Astrocyte (in vitro differentiated cells and primary cell): Measurements from ENCODE around the gene TSPAN19. TPM values are rescaled to one million over a fixed set of nuclear protein-coding genes. Genes with fewer than 3 reads are reported as not detected.

Experiments used
- DNase-seq: peaks from one replicate; pipeline ENCODE4 v3.0.0-alpha.2; 2010; ENCODE audit warnings: low read depth
- FAIRE-seq: peaks from 2 replicates; lab custom pipeline; 2011; peaks lifted over from hg19 to GRCh38; lab: Jason Lieb, UNC
- H2AFZ ChIP-seq: 2 replicates; pipeline ENCODE4 v1.6.0; 2012; ENCODE audit warnings: low read depth, low read length, inconsistent platforms
- H3K27ac ChIP-seq: 2 replicates; pipeline ENCODE4 v1.5.1; 2011; ENCODE audit warnings: low read depth, low read length, inconsistent platforms
- H3K27me3 ChIP-seq: 2 replicates; pipeline ENCODE4 v1.6.0; 2011; ENCODE audit warnings: low read length, inconsistent platforms; ENCODE audit not compliant: insufficient read depth
- H3K36me3 ChIP-seq: 2 replicates; pipeline ENCODE4 v1.5.1; 2011; ENCODE audit warnings: low read length, inconsistent platforms; ENCODE audit not compliant: insufficient read depth
- H3K4me1 ChIP-seq: 2 replicates; pipeline ENCODE4 v1.5.1; 2011; ENCODE audit warnings: low read length, inconsistent platforms; ENCODE audit not compliant: insufficient read depth
- H3K4me2 ChIP-seq: 2 replicates; pipeline ENCODE4 v1.6.0; 2012; ENCODE audit warnings: low read length, inconsistent platforms
- H3K4me3 ChIP-seq: 2 replicates; pipeline ENCODE4 v1.5.1; 2011; ENCODE audit warnings: low read depth, mild to moderate bottlenecking, low read length, inconsistent platforms; ENCODE audit not compliant: insufficient read depth
- H3K79me2 ChIP-seq: 2 replicates; pipeline ENCODE4 v1.6.0; 2012; ENCODE audit warnings: mild to moderate bottlenecking, low read length, inconsistent platforms; ENCODE audit not compliant: insufficient read depth
- H3K9ac ChIP-seq: 2 replicates; pipeline ENCODE4 v1.6.0; 2012; ENCODE audit warnings: mild to moderate bottlenecking, low read length, inconsistent platforms
- H3K9me3 ChIP-seq: 2 replicates; pipeline ENCODE4 v1.5.1; 2012; ENCODE audit warnings: low read depth, mild to moderate bottlenecking, low read length, inconsistent platforms; ENCODE audit not compliant: insufficient read depth
- H4K20me1 ChIP-seq: 2 replicates; pipeline ENCODE4 v1.6.0; 2012; ENCODE audit warnings: low read length, inconsistent platforms; ENCODE audit not compliant: insufficient read depth
- H3K27ac Mint-ChIP-seq: one replicate; pipeline ENCODE4 v1.8.0; 2021; ENCODE audit warnings: mild to moderate bottlenecking, mixed read lengths; ENCODE audit not compliant: unreplicated experiment
- H3K27me3 Mint-ChIP-seq: one replicate; pipeline ENCODE4 v1.8.0; 2021; ENCODE audit warnings: low read depth, mixed read lengths; ENCODE audit not compliant: unreplicated experiment
- H3K36me3 Mint-ChIP-seq: one replicate; pipeline ENCODE4 v1.8.0; 2021; ENCODE audit warnings: low read depth, mixed read lengths; ENCODE audit not compliant: unreplicated experiment
- H3K4me1 Mint-ChIP-seq: one replicate; pipeline ENCODE4 v1.8.0; 2021; ENCODE audit warnings: low read depth, mixed read lengths; ENCODE audit not compliant: unreplicated experiment
- H3K4me3 Mint-ChIP-seq: one replicate; pipeline ENCODE4 v1.8.0; 2021; ENCODE audit warnings: mild to moderate bottlenecking, moderate library complexity, mixed read lengths; ENCODE audit not compliant: unreplicated experiment
- H3K9me3 Mint-ChIP-seq: one replicate; pipeline ENCODE4 v1.8.0; 2021; ENCODE audit warnings: mild to moderate bottlenecking, mixed read lengths; ENCODE audit not compliant: unreplicated experiment
- CTCF ChIP-seq: IDR thresholded peaks from 2 replicates; pipeline ENCODE4 v1.5.1; 2011; ENCODE audit warnings: low read depth, mild to moderate bottlenecking, inconsistent platforms, low read length, moderate library complexity; ENCODE audit not compliant: insufficient read depth
- EZH2 ChIP-seq: IDR thresholded peaks from 2 replicates; pipeline ENCODE4 v1.6.1; 2012; ENCODE audit warnings: mild to moderate bottlenecking, low read length, inconsistent platforms; ENCODE audit not compliant: insufficient read depth
- total RNA-seq: library from RNA; stranded (reverse); gene quantifications from 2 replicates; pipeline ENCODE4 v1.2.1, GENCODE V29; 2021

Gene TSPAN19
- total RNA-seq, 1 donor from 2014 or later, result not detected

- no peak overlapping the region for H3K27ac Mint-ChIP-seq
- no peak overlapping the region for H3K9ac ChIP-seq
- peaks cover 6% of the 10 kb centered on the region for H3K27me3 ChIP-seq
- no peaks in the 10 kb centered on the region for H3K9me3 ChIP-seq
- H4K20me1 ChIP-seq, result no peaks in the 10 kb centered on the region
- H3K4me1 Mint-ChIP-seq, result no peaks in the 10 kb centered on the region
- H3K4me1 ChIP-seq, result no peaks in the 10 kb centered on the region
- H3K79me2 ChIP-seq, result no peaks in the 10 kb centered on the region
- DNase-seq (no peak), FAIRE-seq (peak; percentile 73)
- H2AFZ ChIP-seq, result no peak overlapping the region
- TF ChIP-seq CTCF (peak; percentile 38), EZH2 (no peak)
- H3K4me3 ChIP-seq, result no peak overlapping the region
- H3K4me3 Mint-ChIP-seq, result no peak overlapping the region
- no peak overlapping the region for H3K4me2 ChIP-seq
- no peaks in the 10 kb centered on the region for H3K36me3 ChIP-seq
- no peaks in the 10 kb centered on the region for H3K36me3 Mint-ChIP-seq
- no peaks in the 10 kb centered on the region for H3K9me3 Mint-ChIP-seq
- peaks cover 17% of the 10 kb centered on the region for H3K27me3 Mint-ChIP-seq
- H3K27ac ChIP-seq, result no peak overlapping the region
Measured at GRCh38 chr12:85029456-85029855, 6.6 kb downstream of the TSPAN19 start.

GRCh38 chr12:85018098-85018497 lies 18.0 kb downstream of the TSPAN19 start:
- no peak for DNase-seq
- H3K9me3 Mint-ChIP-seq, result no peaks in the 10 kb centered on the region
- no peak for FAIRE-seq
- H3K27ac Mint-ChIP-seq, result no peak overlapping the region
- TF ChIP-seq EZH2, result no peak
- TF ChIP-seq CTCF, result no peak
- Histone ChIP-seq H4K20me1 (no peaks in the 10 kb centered on the region), H2AFZ (no peak overlapping the region), H3K36me3 (no peaks in the 10 kb centered on the region), H3K9ac (no peak overlapping the region), H3K79me2 (no peaks in the 10 kb centered on the region), H3K27me3 (no peaks in the 10 kb centered on the region), H3K4me1 (no peaks in the 10 kb centered on the region), H3K9me3 (no peaks in the 10 kb centered on the region), H3K27ac (no peak overlapping the region), H3K4me2 (no peak overlapping the region), H3K4me3 (no peak overlapping the region)
- no peaks in the 10 kb centered on the region for H3K27me3 Mint-ChIP-seq
- no peaks in the 10 kb centered on the region for H3K36me3 Mint-ChIP-seq
- H3K4me3 Mint-ChIP-seq, result no peak overlapping the region
- H3K4me1 Mint-ChIP-seq, result peaks cover 5% of the 10 kb centered on the region

GRCh38 chr12:85017618-85018017 lies 18.5 kb downstream of the TSPAN19 start:
- Histone ChIP-seq H3K36me3 (no peaks in the 10 kb centered on the region), H2AFZ (no peak overlapping the region), H4K20me1 (no peaks in the 10 kb centered on the region), H3K4me2 (no peak overlapping the region), H3K4me1 (no peaks in the 10 kb centered on the region), H3K4me3 (no peak overlapping the region), H3K27ac (no peak overlapping the region), H3K9ac (no peak overlapping the region), H3K27me3 (no peaks in the 10 kb centered on the region), H3K79me2 (no peaks in the 10 kb centered on the region), H3K9me3 (no peaks in the 10 kb centered on the region)
- no peak for TF ChIP-seq CTCF
- no peak for TF ChIP-seq EZH2
- H3K27ac Mint-ChIP-seq, result no peak overlapping the region
- DNase-seq (no peak), FAIRE-seq (no peak)
- H3K36me3 Mint-ChIP-seq, result no peaks in the 10 kb centered on the region
- H3K4me3 Mint-ChIP-seq, result no peak overlapping the region
- H3K9me3 Mint-ChIP-seq, result no peaks in the 10 kb centered on the region
- no peaks in the 10 kb centered on the region for H3K27me3 Mint-ChIP-seq
- peaks cover 5% of the 10 kb centered on the region for H3K4me1 Mint-ChIP-seq
